Measurements from ENCODE around the gene ANKS4B.
A peak's percentile ranks its signal among the peaks of the same experiment; 100 is the strongest.

ANKS4B gene

DNA sequence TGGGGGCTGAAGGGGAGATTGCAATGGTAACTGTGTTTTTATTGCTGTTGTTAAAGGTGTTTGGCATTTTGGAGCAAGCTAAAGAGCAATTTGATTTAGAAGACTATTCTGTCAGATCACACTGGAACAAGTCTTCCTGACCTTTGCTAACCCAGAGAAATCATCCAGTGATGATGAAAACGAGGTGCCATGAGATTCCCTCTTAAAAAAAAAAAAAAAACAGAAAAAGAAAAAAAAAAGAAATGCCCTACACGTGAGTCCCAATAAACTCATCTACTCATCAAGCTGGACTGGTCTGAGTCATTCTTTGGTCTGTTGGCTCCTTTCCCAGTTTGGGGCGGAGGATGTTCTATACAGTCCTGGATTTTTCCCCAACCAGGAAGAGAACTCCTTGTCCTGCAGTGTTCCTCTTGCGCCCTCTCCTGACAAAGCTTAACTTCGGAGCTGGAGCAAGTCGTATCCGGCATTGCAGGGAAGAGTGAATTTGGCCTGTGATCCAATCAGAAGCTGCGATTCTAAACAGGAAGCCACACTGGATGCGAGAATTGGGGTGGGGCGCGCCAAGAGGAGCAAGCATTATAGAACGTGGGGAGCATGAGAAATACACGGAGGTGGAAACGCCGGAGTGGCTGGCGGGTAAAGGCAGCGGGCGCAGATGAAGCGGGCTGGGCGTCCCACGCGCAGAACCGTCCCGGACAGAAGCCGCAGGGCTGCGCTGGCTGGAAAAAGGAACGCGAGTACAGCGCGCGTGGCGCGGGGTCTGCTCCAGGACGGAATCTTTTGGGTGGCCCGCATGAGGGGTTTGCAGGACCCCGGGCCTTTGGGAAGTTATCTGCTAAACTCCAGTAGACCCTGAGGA lies 67.0 kb downstream of the ANKS4B start (continued):
- TF ChIP-seq SP2 (tag by site-specific recombination; IDR thresholded peaks at IDR 0.05) (peak; percentile 93), ZBTB8A (tag by site-specific recombination; IDR thresholded peaks at IDR 0.05) (peak; percentile 72), ZNF324 (tag by site-specific recombination; IDR thresholded peaks at IDR 0.05) (peak; percentile 86), SP7 (tag by site-specific recombination; IDR thresholded peaks at IDR 0.05) (peak; percentile 88), ZBTB21 (tag by site-specific recombination; IDR thresholded peaks at IDR 0.05) (peak; percentile 82; the same call in 1 of the 2 replicates), HOXC10 (CRISPR knock-in tag; IDR thresholded peaks at IDR 0.05) (no peak), GLIS2 (tag by site-specific recombination; IDR thresholded peaks at IDR 0.05) (peak; percentile 57), GLI2 (tag by site-specific recombination; IDR thresholded peaks at IDR 0.05; ENCODE audit: borderline replicate concordance, low read depth) (no peak), ZBTB1 (tag by site-specific recombination; IDR thresholded peaks at IDR 0.05) (0 out of 2 replicates have a peak, but pooled peaks have one; percentile 9), YY2 (tag by site-specific recombination; IDR thresholded peaks at IDR 0.05) (no peak), GLIS1 (tag by site-specific recombination; IDR thresholded peaks at IDR 0.05) (no peak; the same call in 1 of the 2 replicates), PRDM1 (tag by site-specific recombination; IDR thresholded peaks at IDR 0.05) (peak; percentile 92), ZNF366 (tag by site-specific recombination; conservative IDR thresholded peaks at IDR 0.05) (peak; percentile 92)
- TF ChIP-seq, protein P1, sequence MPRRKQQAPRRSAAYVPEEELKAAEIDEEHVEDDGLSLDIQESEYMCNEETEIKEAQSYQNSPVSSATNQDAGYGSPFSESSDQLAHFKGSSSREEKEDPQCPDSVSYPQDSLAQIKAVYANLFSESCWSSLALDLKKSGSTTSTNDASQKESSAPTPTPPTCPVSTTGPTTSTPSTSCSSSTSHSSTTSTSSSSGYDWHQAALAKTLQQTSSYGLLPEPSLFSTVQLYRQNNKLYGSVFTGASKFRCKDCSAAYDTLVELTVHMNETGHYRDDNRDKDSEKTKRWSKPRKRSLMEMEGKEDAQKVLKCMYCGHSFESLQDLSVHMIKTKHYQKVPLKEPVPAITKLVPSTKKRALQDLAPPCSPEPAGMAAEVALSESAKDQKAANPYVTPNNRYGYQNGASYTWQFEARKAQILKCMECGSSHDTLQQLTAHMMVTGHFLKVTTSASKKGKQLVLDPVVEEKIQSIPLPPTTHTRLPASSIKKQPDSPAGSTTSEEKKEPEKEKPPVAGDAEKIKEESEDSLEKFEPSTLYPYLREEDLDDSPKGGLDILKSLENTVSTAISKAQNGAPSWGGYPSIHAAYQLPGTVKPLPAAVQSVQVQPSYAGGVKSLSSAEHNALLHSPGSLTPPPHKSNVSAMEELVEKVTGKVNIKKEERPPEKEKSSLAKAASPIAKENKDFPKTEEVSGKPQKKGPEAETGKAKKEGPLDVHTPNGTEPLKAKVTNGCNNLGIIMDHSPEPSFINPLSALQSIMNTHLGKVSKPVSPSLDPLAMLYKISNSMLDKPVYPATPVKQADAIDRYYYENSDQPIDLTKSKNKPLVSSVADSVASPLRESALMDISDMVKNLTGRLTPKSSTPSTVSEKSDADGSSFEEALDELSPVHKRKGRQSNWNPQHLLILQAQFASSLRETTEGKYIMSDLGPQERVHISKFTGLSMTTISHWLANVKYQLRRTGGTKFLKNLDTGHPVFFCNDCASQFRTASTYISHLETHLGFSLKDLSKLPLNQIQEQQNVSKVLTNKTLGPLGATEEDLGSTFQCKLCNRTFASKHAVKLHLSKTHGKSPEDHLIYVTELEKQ (tag by site-specific recombination; IDR thresholded peaks at IDR 0.05; ENCODE audit: borderline replicate concordance) = peak; percentile 82
- TF ChIP-seq, protein P2, sequence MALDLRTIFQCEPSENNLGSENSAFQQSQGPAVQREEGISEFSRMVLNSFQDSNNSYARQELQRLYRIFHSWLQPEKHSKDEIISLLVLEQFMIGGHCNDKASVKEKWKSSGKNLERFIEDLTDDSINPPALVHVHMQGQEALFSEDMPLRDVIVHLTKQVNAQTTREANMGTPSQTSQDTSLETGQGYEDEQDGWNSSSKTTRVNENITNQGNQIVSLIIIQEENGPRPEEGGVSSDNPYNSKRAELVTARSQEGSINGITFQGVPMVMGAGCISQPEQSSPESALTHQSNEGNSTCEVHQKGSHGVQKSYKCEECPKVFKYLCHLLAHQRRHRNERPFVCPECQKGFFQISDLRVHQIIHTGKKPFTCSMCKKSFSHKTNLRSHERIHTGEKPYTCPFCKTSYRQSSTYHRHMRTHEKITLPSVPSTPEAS (tag by site-specific recombination; IDR thresholded peaks at IDR 0.05) = peak; percentile 49; the same call in 1 of the 2 replicates
- TF ChIP-seq, protein P3, sequence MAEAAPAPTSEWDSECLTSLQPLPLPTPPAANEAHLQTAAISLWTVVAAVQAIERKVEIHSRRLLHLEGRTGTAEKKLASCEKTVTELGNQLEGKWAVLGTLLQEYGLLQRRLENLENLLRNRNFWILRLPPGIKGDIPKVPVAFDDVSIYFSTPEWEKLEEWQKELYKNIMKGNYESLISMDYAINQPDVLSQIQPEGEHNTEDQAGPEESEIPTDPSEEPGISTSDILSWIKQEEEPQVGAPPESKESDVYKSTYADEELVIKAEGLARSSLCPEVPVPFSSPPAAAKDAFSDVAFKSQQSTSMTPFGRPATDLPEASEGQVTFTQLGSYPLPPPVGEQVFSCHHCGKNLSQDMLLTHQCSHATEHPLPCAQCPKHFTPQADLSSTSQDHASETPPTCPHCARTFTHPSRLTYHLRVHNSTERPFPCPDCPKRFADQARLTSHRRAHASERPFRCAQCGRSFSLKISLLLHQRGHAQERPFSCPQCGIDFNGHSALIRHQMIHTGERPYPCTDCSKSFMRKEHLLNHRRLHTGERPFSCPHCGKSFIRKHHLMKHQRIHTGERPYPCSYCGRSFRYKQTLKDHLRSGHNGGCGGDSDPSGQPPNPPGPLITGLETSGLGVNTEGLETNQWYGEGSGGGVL (tag by site-specific recombination; IDR thresholded peaks at IDR 0.05) = 0 out of 2 replicates have a peak, but pooled peaks have one; percentile 27
- TF ChIP-seq, protein P4, sequence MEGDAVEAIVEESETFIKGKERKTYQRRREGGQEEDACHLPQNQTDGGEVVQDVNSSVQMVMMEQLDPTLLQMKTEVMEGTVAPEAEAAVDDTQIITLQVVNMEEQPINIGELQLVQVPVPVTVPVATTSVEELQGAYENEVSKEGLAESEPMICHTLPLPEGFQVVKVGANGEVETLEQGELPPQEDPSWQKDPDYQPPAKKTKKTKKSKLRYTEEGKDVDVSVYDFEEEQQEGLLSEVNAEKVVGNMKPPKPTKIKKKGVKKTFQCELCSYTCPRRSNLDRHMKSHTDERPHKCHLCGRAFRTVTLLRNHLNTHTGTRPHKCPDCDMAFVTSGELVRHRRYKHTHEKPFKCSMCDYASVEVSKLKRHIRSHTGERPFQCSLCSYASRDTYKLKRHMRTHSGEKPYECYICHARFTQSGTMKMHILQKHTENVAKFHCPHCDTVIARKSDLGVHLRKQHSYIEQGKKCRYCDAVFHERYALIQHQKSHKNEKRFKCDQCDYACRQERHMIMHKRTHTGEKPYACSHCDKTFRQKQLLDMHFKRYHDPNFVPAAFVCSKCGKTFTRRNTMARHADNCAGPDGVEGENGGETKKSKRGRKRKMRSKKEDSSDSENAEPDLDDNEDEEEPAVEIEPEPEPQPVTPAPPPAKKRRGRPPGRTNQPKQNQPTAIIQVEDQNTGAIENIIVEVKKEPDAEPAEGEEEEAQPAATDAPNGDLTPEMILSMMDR (tag by site-specific recombination; IDR thresholded peaks at IDR 0.05) = peak; percentile 93
- TF ChIP-seq, protein P5, sequence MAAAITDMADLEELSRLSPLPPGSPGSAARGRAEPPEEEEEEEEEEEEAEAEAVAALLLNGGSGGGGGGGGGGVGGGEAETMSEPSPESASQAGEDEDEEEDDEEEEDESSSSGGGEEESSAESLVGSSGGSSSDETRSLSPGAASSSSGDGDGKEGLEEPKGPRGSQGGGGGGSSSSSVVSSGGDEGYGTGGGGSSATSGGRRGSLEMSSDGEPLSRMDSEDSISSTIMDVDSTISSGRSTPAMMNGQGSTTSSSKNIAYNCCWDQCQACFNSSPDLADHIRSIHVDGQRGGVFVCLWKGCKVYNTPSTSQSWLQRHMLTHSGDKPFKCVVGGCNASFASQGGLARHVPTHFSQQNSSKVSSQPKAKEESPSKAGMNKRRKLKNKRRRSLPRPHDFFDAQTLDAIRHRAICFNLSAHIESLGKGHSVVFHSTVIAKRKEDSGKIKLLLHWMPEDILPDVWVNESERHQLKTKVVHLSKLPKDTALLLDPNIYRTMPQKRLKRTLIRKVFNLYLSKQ (tag by site-specific recombination; IDR thresholded peaks at IDR 0.05; ENCODE audit: borderline replicate concordance) = no peak
- TF ChIP-seq, protein P6, sequence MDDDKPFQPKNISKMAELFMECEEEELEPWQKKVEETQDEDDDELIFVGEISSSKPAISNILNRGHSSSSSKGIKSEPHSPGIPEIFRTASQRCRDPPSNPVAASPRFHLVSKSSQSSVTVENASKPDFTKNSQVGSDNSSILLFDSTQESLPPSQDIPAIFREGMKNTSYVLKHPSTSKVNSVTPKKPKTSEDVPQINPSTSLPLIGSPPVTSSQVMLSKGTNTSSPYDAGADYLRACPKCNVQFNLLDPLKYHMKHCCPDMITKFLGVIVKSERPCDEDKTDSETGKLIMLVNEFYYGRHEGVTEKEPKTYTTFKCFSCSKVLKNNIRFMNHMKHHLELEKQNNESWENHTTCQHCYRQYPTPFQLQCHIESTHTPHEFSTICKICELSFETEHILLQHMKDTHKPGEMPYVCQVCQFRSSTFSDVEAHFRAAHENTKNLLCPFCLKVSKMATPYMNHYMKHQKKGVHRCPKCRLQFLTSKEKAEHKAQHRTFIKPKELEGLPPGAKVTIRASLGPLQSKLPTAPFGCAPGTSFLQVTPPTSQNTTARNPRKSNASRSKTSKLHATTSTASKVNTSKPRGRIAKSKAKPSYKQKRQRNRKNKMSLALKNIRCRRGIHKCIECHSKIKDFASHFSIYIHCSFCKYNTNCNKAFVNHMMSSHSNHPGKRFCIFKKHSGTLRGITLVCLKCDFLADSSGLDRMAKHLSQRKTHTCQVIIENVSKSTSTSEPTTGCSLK (tag by site-specific recombination; IDR thresholded peaks at IDR 0.05) = no peak
- TF ChIP-seq, protein P7, sequence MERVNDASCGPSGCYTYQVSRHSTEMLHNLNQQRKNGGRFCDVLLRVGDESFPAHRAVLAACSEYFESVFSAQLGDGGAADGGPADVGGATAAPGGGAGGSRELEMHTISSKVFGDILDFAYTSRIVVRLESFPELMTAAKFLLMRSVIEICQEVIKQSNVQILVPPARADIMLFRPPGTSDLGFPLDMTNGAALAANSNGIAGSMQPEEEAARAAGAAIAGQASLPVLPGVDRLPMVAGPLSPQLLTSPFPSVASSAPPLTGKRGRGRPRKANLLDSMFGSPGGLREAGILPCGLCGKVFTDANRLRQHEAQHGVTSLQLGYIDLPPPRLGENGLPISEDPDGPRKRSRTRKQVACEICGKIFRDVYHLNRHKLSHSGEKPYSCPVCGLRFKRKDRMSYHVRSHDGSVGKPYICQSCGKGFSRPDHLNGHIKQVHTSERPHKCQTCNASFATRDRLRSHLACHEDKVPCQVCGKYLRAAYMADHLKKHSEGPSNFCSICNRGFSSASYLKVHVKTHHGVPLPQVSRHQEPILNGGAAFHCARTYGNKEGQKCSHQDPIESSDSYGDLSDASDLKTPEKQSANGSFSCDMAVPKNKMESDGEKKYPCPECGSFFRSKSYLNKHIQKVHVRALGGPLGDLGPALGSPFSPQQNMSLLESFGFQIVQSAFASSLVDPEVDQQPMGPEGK (tag by site-specific recombination; IDR thresholded peaks at IDR 0.05) = peak; percentile 47
- TF ChIP-seq, protein P8, sequence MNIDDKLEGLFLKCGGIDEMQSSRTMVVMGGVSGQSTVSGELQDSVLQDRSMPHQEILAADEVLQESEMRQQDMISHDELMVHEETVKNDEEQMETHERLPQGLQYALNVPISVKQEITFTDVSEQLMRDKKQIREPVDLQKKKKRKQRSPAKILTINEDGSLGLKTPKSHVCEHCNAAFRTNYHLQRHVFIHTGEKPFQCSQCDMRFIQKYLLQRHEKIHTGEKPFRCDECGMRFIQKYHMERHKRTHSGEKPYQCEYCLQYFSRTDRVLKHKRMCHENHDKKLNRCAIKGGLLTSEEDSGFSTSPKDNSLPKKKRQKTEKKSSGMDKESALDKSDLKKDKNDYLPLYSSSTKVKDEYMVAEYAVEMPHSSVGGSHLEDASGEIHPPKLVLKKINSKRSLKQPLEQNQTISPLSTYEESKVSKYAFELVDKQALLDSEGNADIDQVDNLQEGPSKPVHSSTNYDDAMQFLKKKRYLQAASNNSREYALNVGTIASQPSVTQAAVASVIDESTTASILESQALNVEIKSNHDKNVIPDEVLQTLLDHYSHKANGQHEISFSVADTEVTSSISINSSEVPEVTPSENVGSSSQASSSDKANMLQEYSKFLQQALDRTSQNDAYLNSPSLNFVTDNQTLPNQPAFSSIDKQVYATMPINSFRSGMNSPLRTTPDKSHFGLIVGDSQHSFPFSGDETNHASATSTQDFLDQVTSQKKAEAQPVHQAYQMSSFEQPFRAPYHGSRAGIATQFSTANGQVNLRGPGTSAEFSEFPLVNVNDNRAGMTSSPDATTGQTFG (tag by site-specific recombination; IDR thresholded peaks at IDR 0.05; ENCODE audit: borderline replicate concordance) = no peak

Measured in HEK293 (cell line).